Breast epithelium (tissue), 4 donors: ENCODE data around the gene PER2. TPM values are rescaled to one million over a fixed set of nuclear protein-coding genes. Genes with fewer than 3 reads are reported as not detected.
A peak's percentile ranks its signal among the peaks of the same experiment; 100 is the strongest.

Experiments
- DNase-seq, 2 donors: peaks; one replicate each; pipeline ENCODE4 v3.0.0-alpha.2; 2019; ENCODE audit warnings: low spot score in 2 of 2
- H3K27ac ChIP-seq, 2 donors: fragments of 200-600 bp; sonication (generic) in 1 of 2; one replicate each; pipeline ENCODE4 v1.5.1; 2016 to 2019; ENCODE audit warnings: mild to moderate bottlenecking in 1 of 2
- H3K27me3 ChIP-seq, 2 donors: fragments of 200-600 bp; sonication (generic) in 1 of 2; one replicate each; pipeline versions ENCODE4 v1.5.1 to v1.6.0; 2017 to 2019; ENCODE audit warnings: control low read depth in 1 of 2, mild to moderate bottlenecking in 1 of 2
- H3K36me3 ChIP-seq: fragments of 200-600 bp; one replicate; pipeline ENCODE4 v1.5.1; 2019
- H3K4me1 ChIP-seq, 2 donors: fragments of 200-600 bp; sonication (generic); one replicate each; pipeline ENCODE4 v1.5.1; 2016 to 2019; ENCODE audit warnings: control low read depth in 1 of 2
- H3K4me3 ChIP-seq, 3 donors: fragments of 200-600 bp; sonication (generic); 1 replicate in 2 of 3; 2 replicates in 1 of 3; pipeline ENCODE4 v1.5.1; 2016 to 2019; ENCODE audit warnings: mild to moderate bottlenecking in 3 of 3, moderate library complexity in 2 of 3
- H3K9me3 ChIP-seq, 2 donors: fragments of 200-600 bp; sonication (generic) in 1 of 2; one replicate each; pipeline ENCODE4 v1.5.1; 2016 to 2019; ENCODE audit warnings: control low read depth in 1 of 2
- CTCF ChIP-seq, 3 donors: fragments of 450-650 bp; IDR thresholded peaks; one replicate each; pipeline ENCODE4 v1.5.1; 2016 to 2017; ENCODE audit warnings: antibody characterized with exemption in 3 of 3, mild to moderate bottlenecking in 3 of 3, moderate library complexity in 3 of 3
- POLR2A ChIP-seq: fragments of 450-650 bp; IDR thresholded peaks from one replicate; pipeline ENCODE4 v1.6.1; 2016; ENCODE audit warnings: antibody characterized with exemption, mild to moderate bottlenecking, moderate library complexity
- POLR2AphosphoS5 ChIP-seq, 3 donors: sonication (generic); formaldehyde crosslinking; IDR thresholded peaks; one replicate each; pipeline ENCODE4 v1.6.1; 2017; ENCODE audit warnings: antibody characterized with exemption in 3 of 3
- intact Hi-C: fragments of 100-400 bp; cut with DNase I; formaldehyde crosslinking; loops from one replicate; pipeline ENCODE4 v1.15.1; 2023; ENCODE audit warnings: low total_unique reads
- total RNA-seq, 3 donors: library from RNA; depleted of rRNA; stranded (reverse); fragments of >200 nt; gene quantifications; one replicate each; pipeline ENCODE4 v1.1.0, GENCODE V29; 2016

Gene PER2
- total RNA-seq, 3 donors from 2014 or later = 14.1 to 29.7 (median 16.1) TPM

- intact Hi-C loops = no loop called here
- H3K27ac ChIP-seq = no peak overlapping the region
- H3K4me3 ChIP-seq = no peak overlapping the region
- no peaks in the 10 kb centered on the region for H3K9me3 ChIP-seq
- TF ChIP-seq POLR2AphosphoS5 (IDR thresholded peaks at IDR 0.05) = no peak
- no peak for TF ChIP-seq POLR2A
- TF ChIP-seq CTCF (IDR thresholded peaks at IDR 0.05) = no peak
- H3K36me3 ChIP-seq = no peaks in the 10 kb centered on the region
- no peaks in the 10 kb centered on the region for H3K27me3 ChIP-seq
- DNase-seq = no peak
- H3K4me1 ChIP-seq = no peaks in the 10 kb centered on the region
Measured at GRCh38 chr2:238225121-238225520, 63.3 kb downstream of the PER2 start.

- Histone ChIP-seq H3K4me3 (no peak overlapping the region), H3K27me3 (no peaks in the 10 kb centered on the region), H3K4me1 (no peaks in the 10 kb centered on the region), H3K9me3 (no peaks in the 10 kb centered on the region), H3K27ac (no peak overlapping the region), H3K36me3 (no peaks in the 10 kb centered on the region)
- TF ChIP-seq CTCF (IDR thresholded peaks at IDR 0.05) (no peak), POLR2AphosphoS5 (IDR thresholded peaks at IDR 0.05) (no peak), POLR2A (no peak)
- no peak for DNase-seq
- intact Hi-C loops = no loop called here
Measured at GRCh38 chr2:238224356-238225035, 63.9 kb downstream of the PER2 start.

GRCh38 chr2:238220892-238221521 lies 67.4 kb downstream of the PER2 start:
- Histone ChIP-seq H3K4me1 (no peaks in the 10 kb centered on the region), H3K36me3 (no peaks in the 10 kb centered on the region), H3K27me3 (no peaks in the 10 kb centered on the region), H3K9me3 (no peaks in the 10 kb centered on the region), H3K4me3 (peak overlapping the region in 2 of 3 donors; percentile 6 to 54), H3K27ac (peak overlapping the region in 1 of 2 donors; percentile 32)
- no peak for DNase-seq
- no peak for TF ChIP-seq CTCF (IDR thresholded peaks at IDR 0.05)
- TF ChIP-seq POLR2A = no peak
- TF ChIP-seq POLR2AphosphoS5 (IDR thresholded peaks at IDR 0.05) = no peak
- intact Hi-C loops = no loop called here

GRCh38 chr2:238220274-238220891 lies 68.0 kb downstream of the PER2 start:
- no peak overlapping the region for H3K4me3 ChIP-seq
- intact Hi-C loops = no loop called here
- no peak for TF ChIP-seq POLR2A
- no peak for TF ChIP-seq POLR2AphosphoS5 (IDR thresholded peaks at IDR 0.05)
- TF ChIP-seq CTCF (IDR thresholded peaks at IDR 0.05) = no peak
- H3K9me3 ChIP-seq = no peaks in the 10 kb centered on the region
- H3K4me1 ChIP-seq = no peaks in the 10 kb centered on the region
- H3K27me3 ChIP-seq = no peaks in the 10 kb centered on the region
- H3K36me3 ChIP-seq = no peaks in the 10 kb centered on the region
- H3K27ac ChIP-seq = peak overlapping the region in 1 of 2 donors; percentile 32
- DNase-seq = no peak

GRCh38 chr2:238216651-238217184 lies 71.7 kb downstream of the PER2 start:
- DNase-seq = no peak
- no peak for TF ChIP-seq POLR2A
- no peak for TF ChIP-seq POLR2AphosphoS5 (IDR thresholded peaks at IDR 0.05)
- no peak for TF ChIP-seq CTCF (IDR thresholded peaks at IDR 0.05)
- Histone ChIP-seq H3K27ac (no peak overlapping the region), H3K4me3 (no peak overlapping the region), H3K4me1 (no peaks in the 10 kb centered on the region), H3K27me3 (no peaks in the 10 kb centered on the region), H3K9me3 (no peaks in the 10 kb centered on the region), H3K36me3 (no peaks in the 10 kb centered on the region)
- intact Hi-C loops = no loop called here
